GM19324 (cell line): ENCODE data around the gene PHF20.
A peak's percentile ranks its signal among the peaks of the same experiment; 100 is the strongest.
"Not testable (repeated sequence)": the region's sequence is repeated elsewhere in the genome, so short reads cannot be mapped to it uniquely, and the experiment has no call there.

Source experiments
- ATAC-seq: cut with Tn5 transposase; IDR thresholded peaks from one replicate; pipeline ENCODE4 v1.9.1; 2021; ENCODE audit warnings: mild to moderate bottlenecking, moderate library complexity; ENCODE audit not compliant: unreplicated experiment, low FRiP score

The PHF20 gene

GRCh38 chr20:35908007-35908406, 136.2 kb downstream of the PHF20 start:
- ATAC-seq, result no peak

GRCh38 chr20:35909176-35909575, 137.4 kb downstream of the PHF20 start:
- ATAC-seq, result no peak

GRCh38 chr20:35909796-35910195, 138.0 kb downstream of the PHF20 start:
- no peak for ATAC-seq

GRCh38 chr20:35910254-35910653, 138.4 kb downstream of the PHF20 start:
- no peak for ATAC-seq

GRCh38 chr20:35912881-35913280, 141.1 kb downstream of the PHF20 start:
- ATAC-seq, result no peak

- no peak for ATAC-seq
Measured at GRCh38 chr20:35917077-35917476, 145.3 kb downstream of the PHF20 start.

- ATAC-seq, result no peak
Measured at GRCh38 chr20:35918021-35918420, 146.2 kb downstream of the PHF20 start.

GRCh38 chr20:35920523-35920922, 148.7 kb downstream of the PHF20 start:
- ATAC-seq, result no peak

- no peak for ATAC-seq
Measured at GRCh38 chr20:35929301-35929700, 157.5 kb downstream of the PHF20 start.

GRCh38 chr20:35934050-35934449, 162.2 kb downstream of the PHF20 start:
- no peak for ATAC-seq

- ATAC-seq, result no peak
Measured at GRCh38 chr20:35939264-35939663, 167.4 kb downstream of the PHF20 start.

GRCh38 chr20:35941620-35942019, 169.8 kb downstream of the PHF20 start:
- ATAC-seq, result no peak

GRCh38 chr20:35942243-35942642, 170.4 kb downstream of the PHF20 start:
- ATAC-seq, result no peak

- ATAC-seq, result no peak
Measured at GRCh38 chr20:35947489-35947888, 175.7 kb downstream of the PHF20 start.

GRCh38 chr20:35947907-35948306, 176.1 kb downstream of the PHF20 start:
- ATAC-seq, result no peak

- ATAC-seq, result no peak
Measured at GRCh38 chr20:35950093-35950492, 178.3 kb downstream of the PHF20 start.

GRCh38 chr20:35952080-35952479, 180.3 kb downstream of the PHF20 start:
- not testable (repeated sequence) for ATAC-seq

- ATAC-seq, result no peak
Measured at GRCh38 chr20:35952480-35953386, 180.9 kb downstream of the PHF20 start.

- peak; percentile 28 for ATAC-seq
Measured at GRCh38 chr20:35953387-35954199, 181.8 kb downstream of the PHF20 start.

- peak; percentile 93 for ATAC-seq
Measured at GRCh38 chr20:35954200-35954906, 182.5 kb downstream of the PHF20 start, which contains the start of gene SCAND1. Gene SCAND1, minus strand, starts transcription at chr20:35954502. Its CDS starts 218 bp downstream, at chr20:35954284.

GRCh38 chr20:35954907-35955251, 183.1 kb downstream of the PHF20 start:
- ATAC-seq, result no peak
